HEK293 (cell line): ENCODE measurements around the gene CTCF.
A peak's percentile ranks its signal among the peaks of the same experiment; 100 is the strongest.

Source experiments
- CTCF ChIA-PET: fragments of 350-600 bp; formaldehyde crosslinking; extraction: SDS; loops from one replicate; lab custom pipeline; 2021; ENCODE audit warnings: antibody characterized with exemption; lab: Yijun Ruan, JAX
- POLR2A ChIA-PET: fragments of 300-600 bp; formaldehyde crosslinking; extraction: SDS; loops from one replicate; lab custom pipeline; 2020; ENCODE audit warnings: antibody characterized with exemption, inconsistent platforms; lab: Yijun Ruan, JAX
- H3K27ac ChIP-seq: fragments of 200-500 bp; sonication (Bioruptor generic); 2 replicates; pipeline ENCODE4 v1.5.1; 2014; ENCODE audit warnings: low read depth, low read length, control low read depth, inconsistent platforms; ENCODE audit errors: extremely low read depth
- H3K36me3 ChIP-seq, 2 experiments: fragments of 200-500 bp in 1 of 2; sonication (Bioruptor generic) in 1 of 2; 1 replicate in 1 of 2; 2 replicates in 1 of 2; pipeline ENCODE4 v1.5.1; 2014 to 2017; ENCODE audit warnings: inconsistent platforms in 2 of 2, low read length in 2 of 2; ENCODE audit not compliant: control insufficient read depth in 2 of 2, insufficient read depth in 1 of 2
- H3K4me1 ChIP-seq: fragments of 200-500 bp; sonication (Bioruptor generic); 2 replicates; pipeline ENCODE4 v1.5.1; 2014; ENCODE audit warnings: mild to moderate bottlenecking, low read length, inconsistent platforms; ENCODE audit not compliant: control insufficient read depth, insufficient read depth
- H3K4me3 ChIP-seq: 2 replicates; pipeline ENCODE4 v1.5.1; 2011; ENCODE audit warnings: low read depth, mild to moderate bottlenecking, control low read depth, low read length, moderate library complexity
- H3K9me3 ChIP-seq: fragments of 200-500 bp; sonication (Bioruptor generic); 2 replicates; pipeline ENCODE4 v1.5.1; 2014; ENCODE audit warnings: low read depth, low read length, inconsistent platforms; ENCODE audit not compliant: control insufficient read depth, insufficient read depth
- EGR2 ChIP-seq: fragments of 450-650 bp; formaldehyde crosslinking; IDR thresholded peaks from 2 replicates; pipeline ENCODE4 v1.5.1; 2016; ENCODE audit warnings: low read depth, missing biosample characterization, missing genetic modification characterization
- GLI4 ChIP-seq: fragments of 450-650 bp; formaldehyde crosslinking; IDR thresholded peaks from 2 replicates; pipeline ENCODE4 v1.5.1; 2016; ENCODE audit warnings: missing biosample characterization, missing genetic modification characterization
- HOXD13 ChIP-seq: sonication (generic); formaldehyde crosslinking; IDR thresholded peaks from 2 replicates; pipeline ENCODE4 v1.8.0; 2022; ENCODE audit warnings: missing genetic modification reagents, borderline replicate concordance
- KLF8 ChIP-seq: fragments of 450-650 bp; formaldehyde crosslinking; IDR thresholded peaks from 2 replicates; pipeline ENCODE4 v1.5.1; 2016; ENCODE audit warnings: missing biosample characterization, missing genetic modification characterization
- KLF9 ChIP-seq: fragments of 450-650 bp; formaldehyde crosslinking; IDR thresholded peaks from 2 replicates; pipeline ENCODE4 v1.5.1; 2016; ENCODE audit warnings: missing biosample characterization, missing genetic modification characterization, low read depth
- PBX3 ChIP-seq: sonication (generic); formaldehyde crosslinking; IDR thresholded peaks from 2 replicates; pipeline ENCODE4 v1.8.1; 2022; ENCODE audit warnings: mild to moderate bottlenecking, moderate library complexity, missing genetic modification reagents
- SP7 ChIP-seq: fragments of 450-650 bp; formaldehyde crosslinking; IDR thresholded peaks from 2 replicates; pipeline ENCODE4 v1.5.1; 2016; ENCODE audit warnings: missing biosample characterization, missing genetic modification characterization
- TRIM28 ChIP-seq: IDR thresholded peaks from 2 replicates; pipeline ENCODE4 v1.6.1; 2011; ENCODE audit warnings: low read length, control low read depth, borderline replicate concordance
- WT1 ChIP-seq: fragments of 450-650 bp; formaldehyde crosslinking; IDR thresholded peaks from 2 replicates; pipeline ENCODE4 v1.5.1; 2016; ENCODE audit warnings: missing biosample characterization, missing genetic modification characterization
- ZBTB48 ChIP-seq: fragments of 450-650 bp; formaldehyde crosslinking; IDR thresholded peaks from 2 replicates; pipeline ENCODE4 v1.5.1; 2016; ENCODE audit warnings: missing biosample characterization, missing genetic modification characterization
- ZIC2 ChIP-seq: fragments of 450-650 bp; formaldehyde crosslinking; IDR thresholded peaks from 2 replicates; pipeline ENCODE4 v1.5.1; 2016; ENCODE audit warnings: missing biosample characterization, missing genetic modification characterization
- ZNF146 ChIP-seq: fragments of 450-650 bp; formaldehyde crosslinking; IDR thresholded peaks from 2 replicates; pipeline ENCODE4 v1.5.1; 2016; ENCODE audit warnings: missing biosample characterization, missing genetic modification characterization
- ZNF174 ChIP-seq: fragments of 450-650 bp; formaldehyde crosslinking; IDR thresholded peaks from 2 replicates; pipeline ENCODE4 v1.5.0; 2017; ENCODE audit warnings: missing biosample characterization, mild to moderate bottlenecking, missing genetic modification characterization
- ZNF175 ChIP-seq: fragments of 450-650 bp; formaldehyde crosslinking; IDR thresholded peaks from 2 replicates; pipeline ENCODE4 v1.5.1; 2016; ENCODE audit warnings: missing biosample characterization, missing genetic modification characterization
- ZNF211 ChIP-seq: fragments of 450-650 bp; formaldehyde crosslinking; IDR thresholded peaks from 2 replicates; pipeline ENCODE4 v1.5.1; 2016; ENCODE audit warnings: low read depth, missing biosample characterization, missing genetic modification characterization
- ZNF274 ChIP-seq, 2 experiments: fragments of 200-500 bp in 1 of 2; fragments of 450-650 bp in 1 of 2; sonication (Bioruptor generic) in 1 of 2; formaldehyde crosslinking in 1 of 2; IDR thresholded peaks; 2 replicates each; pipeline versions ENCODE4 v1.5.1 to v1.6.1; 2014 to 2016; ENCODE audit warnings: borderline replicate concordance in 1 of 2, inconsistent platforms in 1 of 2, low read length in 1 of 2, missing biosample characterization in 1 of 2, missing genetic modification characterization in 1 of 2
- ZNF292 ChIP-seq: fragments of 450-650 bp; formaldehyde crosslinking; IDR thresholded peaks from 2 replicates; pipeline ENCODE4 v1.5.1; 2016; ENCODE audit warnings: low read depth, missing biosample characterization, missing genetic modification characterization, borderline replicate concordance
- ZNF311 ChIP-seq: fragments of 450-650 bp; formaldehyde crosslinking; IDR thresholded peaks from 2 replicates; pipeline ENCODE4 v1.5.1; 2017; ENCODE audit warnings: missing biosample characterization, missing genetic modification characterization, borderline replicate concordance
- ZNF514 ChIP-seq: fragments of 450-650 bp; formaldehyde crosslinking; IDR thresholded peaks from 2 replicates; pipeline ENCODE4 v1.5.1; 2016; ENCODE audit warnings: missing biosample characterization, missing genetic modification characterization
- ZNF555 ChIP-seq: fragments of 450-650 bp; formaldehyde crosslinking; conservative IDR thresholded peaks from 2 replicates; pipeline ENCODE4 v1.5.1; 2017; ENCODE audit warnings: missing biosample characterization, mild to moderate bottlenecking, missing genetic modification characterization, inconsistent platforms
- ZNF791 ChIP-seq: fragments of 450-650 bp; formaldehyde crosslinking; IDR thresholded peaks from 2 replicates; pipeline ENCODE4 v1.5.1; 2016; ENCODE audit warnings: missing biosample characterization, missing genetic modification characterization
- ZSCAN30 ChIP-seq: fragments of 450-650 bp; IDR thresholded peaks from 2 replicates; pipeline ENCODE4 v1.5.1; 2018; ENCODE audit warnings: missing biosample characterization, mild to moderate bottlenecking, missing genetic modification characterization, moderate library complexity
- TF ChIP-seq, protein P1 (sequence below): fragments of 450-650 bp; IDR thresholded peaks from 2 replicates; pipeline ENCODE4 v1.5.1; 2018; ENCODE audit warnings: missing biosample characterization, missing genetic modification characterization
- TF ChIP-seq, protein P2 (sequence below): fragments of 450-650 bp; formaldehyde crosslinking; IDR thresholded peaks from 2 replicates; pipeline ENCODE4 v1.5.1; 2016; ENCODE audit warnings: missing biosample characterization, missing genetic modification characterization
- TF ChIP-seq, protein P3 (sequence below): fragments of 450-650 bp; formaldehyde crosslinking; IDR thresholded peaks from 2 replicates; pipeline ENCODE4 v1.5.1; 2016; ENCODE audit warnings: missing biosample characterization, missing genetic modification characterization

CTCF gene

DNA sequence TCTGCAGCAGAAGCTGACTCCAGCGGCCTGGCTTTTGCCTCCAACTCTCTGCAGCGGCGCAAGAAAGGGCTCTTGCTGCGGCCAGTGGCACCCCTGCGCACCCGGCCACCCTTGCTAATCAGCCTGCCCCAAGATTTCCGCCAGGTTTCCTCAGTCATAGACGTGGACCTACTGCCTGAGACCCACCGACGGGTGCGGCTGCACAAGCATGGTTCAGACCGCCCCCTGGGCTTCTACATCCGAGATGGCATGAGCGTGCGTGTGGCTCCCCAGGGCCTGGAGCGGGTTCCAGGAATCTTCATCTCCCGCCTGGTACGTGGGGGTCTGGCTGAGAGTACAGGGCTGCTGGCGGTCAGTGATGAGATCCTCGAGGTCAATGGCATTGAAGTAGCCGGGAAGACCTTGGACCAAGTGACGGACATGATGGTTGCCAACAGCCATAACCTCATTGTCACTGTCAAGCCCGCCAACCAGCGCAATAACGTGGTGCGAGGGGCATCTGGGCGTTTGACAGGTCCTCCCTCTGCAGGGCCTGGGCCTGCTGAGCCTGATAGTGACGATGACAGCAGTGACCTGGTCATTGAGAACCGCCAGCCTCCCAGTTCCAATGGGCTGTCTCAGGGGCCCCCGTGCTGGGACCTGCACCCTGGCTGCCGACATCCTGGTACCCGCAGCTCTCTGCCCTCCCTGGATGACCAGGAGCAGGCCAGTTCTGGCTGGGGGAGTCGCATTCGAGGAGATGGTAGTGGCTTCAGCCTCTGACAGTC lies 99.7 kb downstream of the CTCF start:
- CTCF ChIA-PET: interaction anchor here (0.5 to 1.4 kb wide), 6 partner anchors 17 to 203 kb away, joined by 3 to 6 read pairs (median 4); partner anchors contain the start of gene CARMIL2
- Histone ChIP-seq H3K27ac (no peak overlapping the region), H3K4me1 (0 out of 2 replicates have a peak, but pooled peaks cover 4% of the 10 kb centered on the region), H3K36me3 (peaks cover 0 to 59% of the 10 kb centered on the region in 2 experiments; a peak in 1 of 3 replicates)
- TF ChIP-seq PBX3 (CRISPR knock-in tag): no peak
- no peak for TF ChIP-seq ZNF311 (tag by site-specific recombination)
- no peak for TF ChIP-seq ZNF146 (tag by site-specific recombination)
- TF ChIP-seq ZNF555 (tag by site-specific recombination): no peak
- TF ChIP-seq, protein P1, sequence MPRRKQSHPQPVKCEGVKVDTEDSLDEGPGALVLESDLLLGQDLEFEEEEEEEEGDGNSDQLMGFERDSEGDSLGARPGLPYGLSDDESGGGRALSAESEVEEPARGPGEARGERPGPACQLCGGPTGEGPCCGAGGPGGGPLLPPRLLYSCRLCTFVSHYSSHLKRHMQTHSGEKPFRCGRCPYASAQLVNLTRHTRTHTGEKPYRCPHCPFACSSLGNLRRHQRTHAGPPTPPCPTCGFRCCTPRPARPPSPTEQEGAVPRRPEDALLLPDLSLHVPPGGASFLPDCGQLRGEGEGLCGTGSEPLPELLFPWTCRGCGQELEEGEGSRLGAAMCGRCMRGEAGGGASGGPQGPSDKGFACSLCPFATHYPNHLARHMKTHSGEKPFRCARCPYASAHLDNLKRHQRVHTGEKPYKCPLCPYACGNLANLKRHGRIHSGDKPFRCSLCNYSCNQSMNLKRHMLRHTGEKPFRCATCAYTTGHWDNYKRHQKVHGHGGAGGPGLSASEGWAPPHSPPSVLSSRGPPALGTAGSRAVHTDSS (tag by site-specific recombination): no peak
- no peak for TF ChIP-seq ZSCAN30 (tag by site-specific recombination)
- TF ChIP-seq, protein P2, sequence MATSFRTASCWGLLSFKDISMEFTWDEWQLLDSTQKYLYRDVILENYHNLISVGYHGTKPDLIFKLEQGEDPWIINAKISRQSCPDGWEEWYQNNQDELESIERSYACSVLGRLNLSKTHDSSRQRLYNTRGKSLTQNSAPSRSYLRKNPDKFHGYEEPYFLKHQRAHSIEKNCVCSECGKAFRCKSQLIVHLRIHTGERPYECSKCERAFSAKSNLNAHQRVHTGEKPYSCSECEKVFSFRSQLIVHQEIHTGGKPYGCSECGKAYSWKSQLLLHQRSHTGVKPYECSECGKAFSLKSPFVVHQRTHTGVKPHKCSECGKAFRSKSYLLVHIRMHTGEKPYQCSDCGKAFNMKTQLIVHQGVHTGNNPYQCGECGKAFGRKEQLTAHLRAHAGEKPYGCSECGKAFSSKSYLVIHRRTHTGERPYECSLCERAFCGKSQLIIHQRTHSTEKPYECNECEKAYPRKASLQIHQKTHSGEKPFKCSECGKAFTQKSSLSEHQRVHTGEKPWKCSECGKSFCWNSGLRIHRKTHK: no peak
- TF ChIP-seq ZNF292 (tag by site-specific recombination): no peak
- no peak for TF ChIP-seq ZBTB48 (tag by site-specific recombination)
- no peak for TF ChIP-seq ZNF174 (tag by site-specific recombination)
- TF ChIP-seq ZNF791 (tag by site-specific recombination): no peak
- TF ChIP-seq EGR2 (tag by site-specific recombination): no peak
- no peak for TF ChIP-seq ZNF175 (tag by site-specific recombination)
- TF ChIP-seq ZNF211: no peak
- no peak for TF ChIP-seq KLF8 (tag by site-specific recombination)
- no peak for TF ChIP-seq TRIM28
- TF ChIP-seq HOXD13: no peak
- TF ChIP-seq, all 188 proteins: peak for 0
- POLR2A ChIA-PET: no interaction called here
- no peak overlapping the region for H3K4me3 ChIP-seq
- H3K9me3 ChIP-seq: no peaks in the 10 kb centered on the region

DNA sequence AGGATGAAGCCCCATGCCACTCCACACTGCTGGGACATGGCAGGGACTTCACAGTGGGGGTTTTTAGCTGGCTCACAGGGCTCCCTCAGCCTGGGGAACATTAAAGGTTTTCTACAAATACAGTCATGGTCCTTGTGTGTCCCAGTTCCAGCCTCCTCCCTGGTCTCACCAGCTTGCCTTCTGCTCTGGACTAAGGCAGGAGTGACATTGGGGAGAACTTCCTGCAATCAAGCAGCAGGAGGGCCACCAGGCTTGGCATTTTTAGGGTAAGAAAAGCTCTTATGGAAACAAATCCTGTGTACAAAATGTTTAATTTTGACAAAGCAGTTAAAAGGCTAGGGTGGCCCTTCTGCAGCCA lies 100.3 kb downstream of the CTCF start:
- no peak overlapping the region for H3K4me3 ChIP-seq
- H3K27ac ChIP-seq: no peak overlapping the region
- peaks cover 0 to 53% of the 10 kb centered on the region in 2 experiments; a peak in 1 of 3 replicates for H3K36me3 ChIP-seq
- H3K9me3 ChIP-seq: no peaks in the 10 kb centered on the region
- H3K4me1 ChIP-seq: 0 out of 2 replicates have a peak, but pooled peaks cover 4% of the 10 kb centered on the region
- ChIA-PET POLR2A (interaction anchor here (0.8 kb wide), 1 partner anchor 273 kb away, joined by 3 read pairs; no protein-coding TSS in a partner anchor), CTCF (interaction anchor here (0.5 to 1.4 kb wide), 8 partner anchors 10 to 421 kb away, joined by 3 to 6 read pairs (median 4); partner anchors contain the start of gene CARMIL2)
- TF ChIP-seq GLI4: no peak
- TF ChIP-seq ZNF274 (IDR thresholded peaks at IDR 0.05; ENCODE audit: low read length): no peak
- TF ChIP-seq ZNF274 (tag by site-specific recombination; IDR thresholded peaks at IDR 0.05; ENCODE audit: borderline replicate concordance): no peak
- no peak for TF ChIP-seq SP7 (tag by site-specific recombination)
- TF ChIP-seq WT1: no peak
- TF ChIP-seq KLF9 (tag by site-specific recombination): no peak
- TF ChIP-seq ZNF514 (tag by site-specific recombination): no peak
- peak; percentile 18; the same call in 1 of the 2 replicates for TF ChIP-seq ZIC2
- TF ChIP-seq, protein P3, sequence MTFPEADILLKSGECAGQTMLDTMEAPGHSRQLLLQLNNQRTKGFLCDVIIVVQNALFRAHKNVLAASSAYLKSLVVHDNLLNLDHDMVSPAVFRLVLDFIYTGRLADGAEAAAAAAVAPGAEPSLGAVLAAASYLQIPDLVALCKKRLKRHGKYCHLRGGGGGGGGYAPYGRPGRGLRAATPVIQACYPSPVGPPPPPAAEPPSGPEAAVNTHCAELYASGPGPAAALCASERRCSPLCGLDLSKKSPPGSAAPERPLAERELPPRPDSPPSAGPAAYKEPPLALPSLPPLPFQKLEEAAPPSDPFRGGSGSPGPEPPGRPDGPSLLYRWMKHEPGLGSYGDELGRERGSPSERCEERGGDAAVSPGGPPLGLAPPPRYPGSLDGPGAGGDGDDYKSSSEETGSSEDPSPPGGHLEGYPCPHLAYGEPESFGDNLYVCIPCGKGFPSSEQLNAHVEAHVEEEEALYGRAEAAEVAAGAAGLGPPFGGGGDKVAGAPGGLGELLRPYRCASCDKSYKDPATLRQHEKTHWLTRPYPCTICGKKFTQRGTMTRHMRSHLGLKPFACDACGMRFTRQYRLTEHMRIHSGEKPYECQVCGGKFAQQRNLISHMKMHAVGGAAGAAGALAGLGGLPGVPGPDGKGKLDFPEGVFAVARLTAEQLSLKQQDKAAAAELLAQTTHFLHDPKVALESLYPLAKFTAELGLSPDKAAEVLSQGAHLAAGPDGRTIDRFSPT (tag by site-specific recombination): no peak
